Mucosa of descending colon (tissue), 3 donors: ENCODE data around the gene SH3GL3. TPM values are rescaled to one million over a fixed set of nuclear protein-coding genes. Genes with fewer than 3 reads are reported as not detected.

Source experiments
- ATAC-seq: fragments of 200-7000 bp; cut with Tn5 transposase; one replicate; pipeline ENCODE4 v1.9.1; 2020; ENCODE audit warnings: mild to moderate bottlenecking, moderate library complexity
- DNase-seq, 3 donors: peaks; one replicate each; pipeline ENCODE4 v3.0.0-alpha.2; 2020
- H3K36me3 ChIP-seq: fragments of 200-600 bp; one replicate; pipeline ENCODE4 v1.8.0; 2021; ENCODE audit warnings: low read depth, mild to moderate bottlenecking
- H3K4me1 ChIP-seq: fragments of 200-600 bp; one replicate; pipeline ENCODE4 v1.8.0; 2021; ENCODE audit warnings: low read depth, mild to moderate bottlenecking
- H3K4me3 ChIP-seq: fragments of 200-600 bp; one replicate; pipeline ENCODE4 v1.8.0; 2021; ENCODE audit warnings: mild to moderate bottlenecking
- H3K9me3 ChIP-seq: fragments of 200-600 bp; one replicate; pipeline ENCODE4 v1.8.0; 2021; ENCODE audit warnings: mild to moderate bottlenecking
- intact Hi-C, 2 donors: fragments of 100-400 bp; cut with DNase I in 1 of 2; cut with micrococcal nuclease in 1 of 2; formaldehyde crosslinking; loops; one replicate each; pipeline versions ENCODE4 v1.11.0 to v1.11.1; 2022; cut with DNase I, micrococcal nuclease
- total RNA-seq, 3 donors: library from RNA; stranded (reverse); fragmentation: NEBNext Ultra II Directional in 2 of 3; extraction: Animal tissue kit (Norgen Biotek cat#: 25700) in 2 of 3; gene quantifications; one replicate each; pipeline versions ENCODE4 v1.2.1 to v1.2.4, GENCODE V29; 2021 to 2023
- TF ChIP-seq, protein P1 (sequence below): fragments of 200-600 bp; IDR thresholded peaks from one replicate; pipeline ENCODE4 v1.8.0; 2022; ENCODE audit warnings: antibody characterized with exemption, mild to moderate bottlenecking
- donor health status: DM: no; HTN: no; CAD: no; lungs with moderate emphysema.
- donor health status: DM: no; HTN: no; CAD: no.
- donor health status: DM: no; HTN: yes; CAD: no.

SH3GL3 gene
- total RNA-seq, 3 donors from 2014 or later = 1.2 TPM; not detected in 2

DNA sequence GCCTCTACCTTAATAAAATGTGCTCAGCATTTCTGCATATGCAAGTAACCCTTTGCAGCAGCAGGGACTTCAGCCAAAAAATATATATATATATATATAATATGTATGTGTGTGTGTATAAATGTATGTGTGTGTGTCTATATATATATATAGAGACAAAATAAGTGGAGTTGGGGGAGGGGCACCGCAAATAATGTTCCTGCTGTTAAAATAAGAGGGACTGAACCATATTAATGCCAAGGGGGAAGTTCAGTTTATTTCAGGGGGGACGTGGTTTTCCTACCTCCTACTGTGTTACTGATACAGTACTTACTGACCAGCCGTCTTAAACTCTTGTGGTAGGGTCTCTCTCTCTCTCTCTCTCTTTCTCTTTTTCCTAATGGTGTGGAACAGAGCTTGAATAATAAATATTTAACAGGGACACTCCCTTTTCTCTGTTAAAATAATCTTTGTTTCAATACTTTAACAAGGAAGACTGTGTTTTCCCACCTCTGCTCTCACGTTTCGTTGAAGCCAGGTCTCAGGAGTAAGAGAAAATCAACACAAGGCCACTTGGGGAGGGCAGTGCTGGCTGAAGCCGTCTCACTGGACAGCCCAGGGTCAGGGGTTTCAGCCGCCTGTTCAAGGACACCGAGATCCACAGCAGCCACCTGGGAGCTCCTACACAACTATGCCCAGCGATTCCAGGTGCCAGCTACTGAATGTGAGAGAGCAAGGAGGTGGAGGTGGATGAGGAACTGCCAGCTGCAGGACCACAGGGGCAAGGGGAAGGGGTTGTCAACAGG lies 164.0 kb downstream of the SH3GL3 start:
- H3K36me3 ChIP-seq = no peaks in the 10 kb centered on the region
- ATAC-seq (no peak), DNase-seq (no peak)
- TF ChIP-seq, protein P1, sequence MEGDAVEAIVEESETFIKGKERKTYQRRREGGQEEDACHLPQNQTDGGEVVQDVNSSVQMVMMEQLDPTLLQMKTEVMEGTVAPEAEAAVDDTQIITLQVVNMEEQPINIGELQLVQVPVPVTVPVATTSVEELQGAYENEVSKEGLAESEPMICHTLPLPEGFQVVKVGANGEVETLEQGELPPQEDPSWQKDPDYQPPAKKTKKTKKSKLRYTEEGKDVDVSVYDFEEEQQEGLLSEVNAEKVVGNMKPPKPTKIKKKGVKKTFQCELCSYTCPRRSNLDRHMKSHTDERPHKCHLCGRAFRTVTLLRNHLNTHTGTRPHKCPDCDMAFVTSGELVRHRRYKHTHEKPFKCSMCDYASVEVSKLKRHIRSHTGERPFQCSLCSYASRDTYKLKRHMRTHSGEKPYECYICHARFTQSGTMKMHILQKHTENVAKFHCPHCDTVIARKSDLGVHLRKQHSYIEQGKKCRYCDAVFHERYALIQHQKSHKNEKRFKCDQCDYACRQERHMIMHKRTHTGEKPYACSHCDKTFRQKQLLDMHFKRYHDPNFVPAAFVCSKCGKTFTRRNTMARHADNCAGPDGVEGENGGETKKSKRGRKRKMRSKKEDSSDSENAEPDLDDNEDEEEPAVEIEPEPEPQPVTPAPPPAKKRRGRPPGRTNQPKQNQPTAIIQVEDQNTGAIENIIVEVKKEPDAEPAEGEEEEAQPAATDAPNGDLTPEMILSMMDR = no peak
- H3K9me3 ChIP-seq = no peaks in the 10 kb centered on the region
- no peak overlapping the region for H3K4me3 ChIP-seq
- H3K4me1 ChIP-seq = no peaks in the 10 kb centered on the region
- intact Hi-C loops = no loop called here

GRCh38 chr15:83612226-83612625 lies 165.1 kb downstream of the SH3GL3 start:
- no peak for ATAC-seq
- Histone ChIP-seq H3K4me3 (no peak overlapping the region), H3K36me3 (no peaks in the 10 kb centered on the region), H3K9me3 (no peaks in the 10 kb centered on the region), H3K4me1 (no peaks in the 10 kb centered on the region)
- intact Hi-C loops = no loop called here
- TF ChIP-seq, protein P1 = no peak
- DNase-seq = no peak

GRCh38 chr15:83612898-83613635 lies 165.9 kb downstream of the SH3GL3 start:
- ATAC-seq = no peak
- Histone ChIP-seq H3K4me1 (no peaks in the 10 kb centered on the region), H3K4me3 (no peak overlapping the region), H3K36me3 (no peaks in the 10 kb centered on the region), H3K9me3 (no peaks in the 10 kb centered on the region)
- no peak for DNase-seq
- intact Hi-C loops = no loop called here
- TF ChIP-seq, protein P1 = no peak

GRCh38 chr15:83613714-83614113 lies 166.6 kb downstream of the SH3GL3 start:
- Histone ChIP-seq H3K4me3 (no peak overlapping the region), H3K9me3 (no peaks in the 10 kb centered on the region), H3K36me3 (no peaks in the 10 kb centered on the region), H3K4me1 (no peaks in the 10 kb centered on the region)
- ATAC-seq = no peak
- intact Hi-C loops = no loop called here
- TF ChIP-seq, protein P1 = no peak
- DNase-seq = no peak

GRCh38 chr15:83616840-83617239 lies 169.7 kb downstream of the SH3GL3 start:
- intact Hi-C loops = no loop called here
- TF ChIP-seq, protein P1 = no peak
- no peaks in the 10 kb centered on the region for H3K36me3 ChIP-seq

More at GRCh38 chr15:83616840-83617239, 169.7 kb downstream of the SH3GL3 start:
- DNase-seq (no peak), ATAC-seq (no peak)
- Histone ChIP-seq H3K4me1 (no peaks in the 10 kb centered on the region), H3K4me3 (no peak overlapping the region), H3K9me3 (no peaks in the 10 kb centered on the region)
